Liver (tissue), 9 donors: ENCODE results near the gene ABCG2. TPM values are rescaled to one million over a fixed set of nuclear protein-coding genes. Genes with fewer than 3 reads are reported as not detected.

ENCODE experiments used
- DNase-seq: peaks from one replicate; pipeline ENCODE4 v3.0.0-alpha.2; 2017; ENCODE audit warnings: low spot score
- H3K27ac ChIP-seq, 2 donors: one replicate each; pipeline ENCODE4 v1.7.0; 2013; ENCODE audit warnings: inconsistent platforms in 2 of 2, low read length in 2 of 2, control low read depth in 1 of 2, low read depth in 1 of 2, mild to moderate bottlenecking in 1 of 2
- H3K27me3 ChIP-seq, 4 donors: one replicate each; pipeline versions ENCODE4 v1.6.1 to v1.7.0; 2013; ENCODE audit warnings: low read length in 3 of 4, inconsistent platforms in 1 of 4, mild to moderate bottlenecking in 1 of 4, moderate library complexity in 1 of 4; ENCODE audit not compliant: control insufficient read depth in 4 of 4, insufficient read depth in 4 of 4
- H3K36me3 ChIP-seq, 4 donors: one replicate each; pipeline versions ENCODE4 v1.6.1 to v1.7.0; 2013; ENCODE audit warnings: low read length in 3 of 4, mild to moderate bottlenecking in 3 of 4, low read depth in 1 of 4, moderate library complexity in 1 of 4; ENCODE audit not compliant: control insufficient read depth in 4 of 4, insufficient read depth in 3 of 4
- H3K4me1 ChIP-seq, 4 donors: one replicate each; pipeline versions ENCODE4 v1.6.1 to v1.7.0; 2013; ENCODE audit warnings: low read length in 3 of 4, mild to moderate bottlenecking in 3 of 4, moderate library complexity in 1 of 4; ENCODE audit not compliant: control insufficient read depth in 4 of 4, insufficient read depth in 4 of 4
- H3K4me3 ChIP-seq, 3 donors: one replicate each; pipeline versions ENCODE4 v1.6.1 to v1.7.0; 2013; ENCODE audit warnings: low read length in 3 of 3, control low read depth in 1 of 3, low read depth in 1 of 3, mild to moderate bottlenecking in 1 of 3
- H3K9ac ChIP-seq, 2 donors: one replicate each; pipeline ENCODE4 v1.7.0; 2013; ENCODE audit warnings: low read length in 2 of 2, mild to moderate bottlenecking in 2 of 2, moderate library complexity in 2 of 2, control low read depth in 1 of 2, low read depth in 1 of 2
- H3K9me3 ChIP-seq, 4 donors: one replicate each; pipeline versions ENCODE4 v1.6.1 to v1.7.0; 2013; ENCODE audit warnings: low read length in 3 of 4; ENCODE audit not compliant: control insufficient read depth in 4 of 4
- CTCF ChIP-seq: fragments of 150-350 bp; IDR thresholded peaks from 2 replicates; pipeline ENCODE4 v1.5.1; 2017; ENCODE audit warnings: improper control_type of control experiment, low read depth, low read length; ENCODE audit not compliant: missing input control
- EGR1 ChIP-seq, 2 donors: IDR thresholded peaks; 2 replicates each; pipeline ENCODE4 v1.6.1; 2016 to 2018; ENCODE audit warnings: antibody characterized with exemption in 2 of 2, low read depth in 2 of 2
- FOXA2 ChIP-seq: IDR thresholded peaks from 2 replicates; pipeline ENCODE4 v1.6.1; 2016; ENCODE audit warnings: antibody characterized with exemption
- GABPA ChIP-seq, 2 donors: IDR thresholded peaks in 1 of 2; conservative IDR thresholded peaks in 1 of 2; 2 replicates each; pipeline ENCODE4 v1.6.1; 2016; ENCODE audit warnings: antibody characterized with exemption in 2 of 2, mild to moderate bottlenecking in 1 of 2, moderate library complexity in 1 of 2
- HNF4G ChIP-seq: IDR thresholded peaks from 2 replicates; pipeline ENCODE4 v1.6.1; 2016; ENCODE audit warnings: antibody characterized with exemption
- JUND ChIP-seq, 2 donors: IDR thresholded peaks; 2 replicates each; pipeline ENCODE4 v1.6.1; 2016; ENCODE audit warnings: antibody characterized with exemption in 2 of 2
- MAX ChIP-seq: IDR thresholded peaks from 2 replicates; pipeline ENCODE4 v1.6.1; 2016; ENCODE audit warnings: antibody characterized with exemption
- NR2F2 ChIP-seq: IDR thresholded peaks from 2 replicates; pipeline ENCODE4 v1.6.1; 2016; ENCODE audit warnings: antibody characterized with exemption
- RAD21 ChIP-seq, 2 donors: IDR thresholded peaks; 2 replicates each; pipeline ENCODE4 v1.6.1; 2016; ENCODE audit warnings: antibody characterized with exemption in 2 of 2, mild to moderate bottlenecking in 2 of 2
- SP1 ChIP-seq: IDR thresholded peaks from 2 replicates; pipeline ENCODE4 v1.6.1; 2018; ENCODE audit warnings: antibody characterized with exemption, mild to moderate bottlenecking
- TAF1 ChIP-seq: conservative IDR thresholded peaks from 2 replicates; pipeline ENCODE4 v1.6.1; 2016; ENCODE audit warnings: antibody characterized with exemption, mild to moderate bottlenecking
- WGBS: extraction: QIAGEN DNeasy Blood & Tissue Kit; methylation state at CpG from one replicate; pipeline ENCODE4 v1.1.7; 2013; 5-methylcytosine and 5-hydroxymethylcytosine counted together
- polyA plus RNA-seq, 2 donors: library from polyadenylated mRNA; stranded (reverse) in 1 of 2; unstranded in 1 of 2; fragments of 200-250 nt in 1 of 2; fragments of >200 nt in 1 of 2; fragmentation: Nextera tagmentation in 1 of 2; extraction: Ambion mirVana in 1 of 2; gene quantifications; one replicate each; pipeline versions ENCODE4 v1.2.1 to v1.2.3, GENCODE V29; 2013 to 2015
- total RNA-seq, 2 donors: library from RNA; depleted of rRNA; stranded (reverse); fragments of >200 nt; gene quantifications; one replicate each; pipeline ENCODE4 v1.2.3, GENCODE V29; 2014
- TF ChIP-seq, protein P1 (sequence below): IDR thresholded peaks from 2 replicates; pipeline ENCODE4 v1.6.1; 2016; ENCODE audit warnings: antibody characterized with exemption
- TF ChIP-seq, protein P2 (sequence below): IDR thresholded peaks from 2 replicates; pipeline ENCODE4 v1.6.1; 2016; ENCODE audit warnings: antibody characterized with exemption, mild to moderate bottlenecking
- donor health status: healthy.
- donor health status: healthy.
- donor health status: healthy.
- donor health status: healthy.
- donor health status: healthy.

The ABCG2 gene
- total and polyA plus RNA-seq, 4 donors: 1.9 to 23.6 (median 7.0) TPM

DNA sequence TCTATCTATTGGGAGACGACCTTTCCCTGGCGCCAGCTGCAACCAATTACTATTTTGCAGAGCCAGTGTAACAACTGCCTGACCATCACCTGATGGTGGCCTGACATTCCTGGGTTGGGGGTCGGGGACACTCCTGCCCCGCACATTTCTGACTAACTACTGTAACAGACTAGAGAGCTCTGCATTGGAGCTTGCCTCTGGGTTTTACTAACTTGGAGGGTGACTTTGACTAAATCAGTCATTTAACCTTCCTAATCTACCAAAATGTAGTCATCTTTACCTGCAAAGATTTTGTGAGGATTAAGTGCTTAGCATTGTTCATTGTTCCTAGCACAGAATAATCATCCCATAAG is 37.5 kb upstream of the ABCG2 start:
- no peak overlapping the region for H3K27ac ChIP-seq
- no peak overlapping the region for H3K4me3 ChIP-seq
- no peaks in the 10 kb centered on the region for H3K9me3 ChIP-seq
- DNase-seq: no peak
- no peaks in the 10 kb centered on the region for H3K36me3 ChIP-seq
- no peaks in the 10 kb centered on the region for H3K27me3 ChIP-seq
- no peak for TF ChIP-seq CTCF
- no peak for TF ChIP-seq GABPA (IDR thresholded peaks at IDR 0.05 in 1 of 2, conservative IDR thresholded peaks at IDR 0.05 in 1 of 2)
- no peak for TF ChIP-seq FOXA2
- TF ChIP-seq NR2F2: no peak
- TF ChIP-seq, protein P1, sequence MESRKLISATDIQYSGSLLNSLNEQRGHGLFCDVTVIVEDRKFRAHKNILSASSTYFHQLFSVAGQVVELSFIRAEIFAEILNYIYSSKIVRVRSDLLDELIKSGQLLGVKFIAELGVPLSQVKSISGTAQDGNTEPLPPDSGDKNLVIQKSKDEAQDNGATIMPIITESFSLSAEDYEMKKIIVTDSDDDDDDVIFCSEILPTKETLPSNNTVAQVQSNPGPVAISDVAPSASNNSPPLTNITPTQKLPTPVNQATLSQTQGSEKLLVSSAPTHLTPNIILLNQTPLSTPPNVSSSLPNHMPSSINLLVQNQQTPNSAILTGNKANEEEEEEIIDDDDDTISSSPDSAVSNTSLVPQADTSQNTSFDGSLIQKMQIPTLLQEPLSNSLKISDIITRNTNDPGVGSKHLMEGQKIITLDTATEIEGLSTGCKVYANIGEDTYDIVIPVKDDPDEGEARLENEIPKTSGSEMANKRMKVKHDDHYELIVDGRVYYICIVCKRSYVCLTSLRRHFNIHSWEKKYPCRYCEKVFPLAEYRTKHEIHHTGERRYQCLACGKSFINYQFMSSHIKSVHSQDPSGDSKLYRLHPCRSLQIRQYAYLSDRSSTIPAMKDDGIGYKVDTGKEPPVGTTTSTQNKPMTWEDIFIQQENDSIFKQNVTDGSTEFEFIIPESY: no peak
- no peak for TF ChIP-seq EGR1 (IDR thresholded peaks at IDR 0.05; ENCODE audit: low read depth in 2 of 2)
- no peak for TF ChIP-seq RAD21 (IDR thresholded peaks at IDR 0.05)
- no peak for TF ChIP-seq SP1
- TF ChIP-seq, protein P2, sequence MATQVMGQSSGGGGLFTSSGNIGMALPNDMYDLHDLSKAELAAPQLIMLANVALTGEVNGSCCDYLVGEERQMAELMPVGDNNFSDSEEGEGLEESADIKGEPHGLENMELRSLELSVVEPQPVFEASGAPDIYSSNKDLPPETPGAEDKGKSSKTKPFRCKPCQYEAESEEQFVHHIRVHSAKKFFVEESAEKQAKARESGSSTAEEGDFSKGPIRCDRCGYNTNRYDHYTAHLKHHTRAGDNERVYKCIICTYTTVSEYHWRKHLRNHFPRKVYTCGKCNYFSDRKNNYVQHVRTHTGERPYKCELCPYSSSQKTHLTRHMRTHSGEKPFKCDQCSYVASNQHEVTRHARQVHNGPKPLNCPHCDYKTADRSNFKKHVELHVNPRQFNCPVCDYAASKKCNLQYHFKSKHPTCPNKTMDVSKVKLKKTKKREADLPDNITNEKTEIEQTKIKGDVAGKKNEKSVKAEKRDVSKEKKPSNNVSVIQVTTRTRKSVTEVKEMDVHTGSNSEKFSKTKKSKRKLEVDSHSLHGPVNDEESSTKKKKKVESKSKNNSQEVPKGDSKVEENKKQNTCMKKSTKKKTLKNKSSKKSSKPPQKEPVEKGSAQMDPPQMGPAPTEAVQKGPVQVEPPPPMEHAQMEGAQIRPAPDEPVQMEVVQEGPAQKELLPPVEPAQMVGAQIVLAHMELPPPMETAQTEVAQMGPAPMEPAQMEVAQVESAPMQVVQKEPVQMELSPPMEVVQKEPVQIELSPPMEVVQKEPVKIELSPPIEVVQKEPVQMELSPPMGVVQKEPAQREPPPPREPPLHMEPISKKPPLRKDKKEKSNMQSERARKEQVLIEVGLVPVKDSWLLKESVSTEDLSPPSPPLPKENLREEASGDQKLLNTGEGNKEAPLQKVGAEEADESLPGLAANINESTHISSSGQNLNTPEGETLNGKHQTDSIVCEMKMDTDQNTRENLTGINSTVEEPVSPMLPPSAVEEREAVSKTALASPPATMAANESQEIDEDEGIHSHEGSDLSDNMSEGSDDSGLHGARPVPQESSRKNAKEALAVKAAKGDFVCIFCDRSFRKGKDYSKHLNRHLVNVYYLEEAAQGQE: no peak
- no peak for TF ChIP-seq JUND (IDR thresholded peaks at IDR 0.05)
- no peak overlapping the region for H3K9ac ChIP-seq
- no peaks in the 10 kb centered on the region for H3K4me1 ChIP-seq
- 88% methylated on average over 4 of the region's 4 CpGs for WGBS

GRCh38 chr4:88195328-88196012 is 37.0 kb upstream of the ABCG2 start:
- no peaks in the 10 kb centered on the region for H3K36me3 ChIP-seq
- H3K4me3 ChIP-seq: no peak overlapping the region
- 85% methylated on average over 8 of the region's 8 CpGs for WGBS
- no peak overlapping the region for H3K27ac ChIP-seq
- H3K9ac ChIP-seq: no peak overlapping the region
- TF ChIP-seq, protein P1: no peak
- TF ChIP-seq MAX (no peak), JUND (IDR thresholded peaks at IDR 0.05) (no peak), TAF1 (no peak), HNF4G (no peak), EGR1 (IDR thresholded peaks at IDR 0.05; ENCODE audit: low read depth in 2 of 2) (no peak)
- H3K9me3 ChIP-seq: no peaks in the 10 kb centered on the region
- no peaks in the 10 kb centered on the region for H3K4me1 ChIP-seq
- no peak for DNase-seq
- no peaks in the 10 kb centered on the region for H3K27me3 ChIP-seq
